Fibroblast of lung (primary cell): ENCODE results near the gene CTBP2. TPM values are rescaled to one million over a fixed set of nuclear protein-coding genes. Genes with fewer than 3 reads are reported as not detected.
A peak's percentile ranks its signal among the peaks of the same experiment; 100 is the strongest.

Experiments
- DNase-seq, 2 donors: peaks; one replicate each; pipeline versions ENCODE4 v3.0.0 to v3.0.0-alpha.2; 2010; ENCODE audit warnings: low read depth in 2 of 2
- H2AFZ ChIP-seq: 2 replicates; pipeline ENCODE4 v1.5.1; 2012; ENCODE audit warnings: low read length, control low read depth, inconsistent platforms
- H3K27ac ChIP-seq: 2 replicates; pipeline ENCODE4 v1.5.1; 2011; ENCODE audit warnings: low read length, control low read depth; ENCODE audit not compliant: insufficient read depth
- H3K27me3 ChIP-seq: 2 replicates; pipeline ENCODE4 v1.5.1; 2011; ENCODE audit warnings: mild to moderate bottlenecking, low read length; ENCODE audit not compliant: control insufficient read depth, insufficient read depth
- H3K36me3 ChIP-seq: 2 replicates; pipeline ENCODE4 v1.5.1; 2011; ENCODE audit warnings: low read length; ENCODE audit not compliant: control insufficient read depth, insufficient read depth
- H3K4me1 ChIP-seq: 2 replicates; pipeline ENCODE4 v1.5.1; 2011; ENCODE audit warnings: low read length; ENCODE audit not compliant: control insufficient read depth, insufficient read depth; ENCODE audit errors: extremely low read depth
- H3K4me2 ChIP-seq: 2 replicates; pipeline ENCODE4 v1.5.1; 2011; ENCODE audit warnings: low read length, control low read depth; ENCODE audit not compliant: insufficient read depth; ENCODE audit errors: extremely low read depth
- H3K4me3 ChIP-seq, 4 experiments: fragments of 200-600 bp in 1 of 4; sonication (generic) in 1 of 4; replicated peaks in 1 of 4; 2 replicates each; pipeline ENCODE4 v1.5.1; 2011 to 2016; ENCODE audit warnings: low read length in 4 of 4, low read depth in 3 of 4, mild to moderate bottlenecking in 3 of 4, control low read depth in 2 of 4, inconsistent platforms in 1 of 4, mixed read lengths in 1 of 4; ENCODE audit not compliant: insufficient read depth in 1 of 4; ENCODE audit errors: control extremely low read depth in 1 of 4
- H3K79me2 ChIP-seq: 2 replicates; pipeline ENCODE4 v1.5.1; 2012; ENCODE audit warnings: mild to moderate bottlenecking, low read length, inconsistent platforms; ENCODE audit not compliant: control insufficient read depth, insufficient read depth
- H3K9ac ChIP-seq: 2 replicates; pipeline ENCODE4 v1.5.1; 2011; ENCODE audit warnings: mild to moderate bottlenecking, low read length, control low read depth; ENCODE audit not compliant: insufficient read depth
- H3K9me3 ChIP-seq: 2 replicates; pipeline ENCODE4 v1.5.1; 2012; ENCODE audit warnings: low read depth, low read length; ENCODE audit not compliant: control insufficient read depth, insufficient read depth
- H4K20me1 ChIP-seq: 2 replicates; pipeline ENCODE4 v1.5.1; 2011; ENCODE audit warnings: low read length; ENCODE audit not compliant: control insufficient read depth, insufficient read depth; ENCODE audit errors: extremely low read depth
- EZH2 ChIP-seq: IDR thresholded peaks from 2 replicates; pipeline ENCODE4 v1.5.1; 2012; ENCODE audit warnings: low read length, control low read depth, mild to moderate bottlenecking; ENCODE audit errors: missing control alignments
- polyA plus RNA-seq, 2 donors: library from polyadenylated mRNA; depleted of rRNA in 1 of 2; stranded (reverse) in 1 of 2; unstranded in 1 of 2; fragments of >200 nt; gene quantifications; 2 replicates each; pipeline ENCODE4 v1.2.1, GENCODE V29; 2011 to 2012; ENCODE audit warnings: missing spikeins in 1 of 2
- total RNA-seq: library from RNA; depleted of rRNA; stranded (reverse); fragments of >200 nt; gene quantifications from 2 replicates; pipeline ENCODE4 v1.2.1, GENCODE V29; 2014
- TF ChIP-seq, protein P1 (sequence below), 2 donors: IDR thresholded peaks in 1 of 2; conservative IDR thresholded peaks in 1 of 2; 1 replicate in 1 of 2; 2 replicates in 1 of 2; pipeline ENCODE4 v1.5.1; 2011 to 2012; ENCODE audit warnings: low read length in 2 of 2, control low read depth in 1 of 2, inconsistent platforms in 1 of 2, low read depth in 1 of 2, mild to moderate bottlenecking in 1 of 2

CTBP2 gene
- total and polyA plus RNA-seq, 2 donors (not counting 1 experiment from before 2014, with no cell fraction given): 72.1 to 73.3 TPM

GRCh38 chr10:125115409-125115808 is 45.0 kb downstream of the CTBP2 start:
- no peaks in the 10 kb centered on the region for H3K9me3 ChIP-seq
- H3K27me3 ChIP-seq: no peaks in the 10 kb centered on the region
- H3K27ac ChIP-seq: no peak overlapping the region
- DNase-seq: no peak
- peaks cover 17% of the 10 kb centered on the region for H3K4me1 ChIP-seq
- TF ChIP-seq, protein P1, sequence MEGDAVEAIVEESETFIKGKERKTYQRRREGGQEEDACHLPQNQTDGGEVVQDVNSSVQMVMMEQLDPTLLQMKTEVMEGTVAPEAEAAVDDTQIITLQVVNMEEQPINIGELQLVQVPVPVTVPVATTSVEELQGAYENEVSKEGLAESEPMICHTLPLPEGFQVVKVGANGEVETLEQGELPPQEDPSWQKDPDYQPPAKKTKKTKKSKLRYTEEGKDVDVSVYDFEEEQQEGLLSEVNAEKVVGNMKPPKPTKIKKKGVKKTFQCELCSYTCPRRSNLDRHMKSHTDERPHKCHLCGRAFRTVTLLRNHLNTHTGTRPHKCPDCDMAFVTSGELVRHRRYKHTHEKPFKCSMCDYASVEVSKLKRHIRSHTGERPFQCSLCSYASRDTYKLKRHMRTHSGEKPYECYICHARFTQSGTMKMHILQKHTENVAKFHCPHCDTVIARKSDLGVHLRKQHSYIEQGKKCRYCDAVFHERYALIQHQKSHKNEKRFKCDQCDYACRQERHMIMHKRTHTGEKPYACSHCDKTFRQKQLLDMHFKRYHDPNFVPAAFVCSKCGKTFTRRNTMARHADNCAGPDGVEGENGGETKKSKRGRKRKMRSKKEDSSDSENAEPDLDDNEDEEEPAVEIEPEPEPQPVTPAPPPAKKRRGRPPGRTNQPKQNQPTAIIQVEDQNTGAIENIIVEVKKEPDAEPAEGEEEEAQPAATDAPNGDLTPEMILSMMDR (conservative IDR thresholded peaks at IDR 0.05 in 1 of 2, IDR thresholded peaks at IDR 0.05 in 1 of 2; ENCODE audit: low read depth in 1 of 2, low read length in 2 of 2): no peak
- TF ChIP-seq EZH2: no peak
- H3K36me3 ChIP-seq: peaks cover 2% of the 10 kb centered on the region
- H3K79me2 ChIP-seq: peaks cover 84% of the 10 kb centered on the region
- H3K4me3 ChIP-seq: no peak overlapping the region
- no peak overlapping the region for H3K4me2 ChIP-seq
- H2AFZ ChIP-seq: no peak overlapping the region
- H3K9ac ChIP-seq: no peak overlapping the region
- no peaks in the 10 kb centered on the region for H4K20me1 ChIP-seq

DNA sequence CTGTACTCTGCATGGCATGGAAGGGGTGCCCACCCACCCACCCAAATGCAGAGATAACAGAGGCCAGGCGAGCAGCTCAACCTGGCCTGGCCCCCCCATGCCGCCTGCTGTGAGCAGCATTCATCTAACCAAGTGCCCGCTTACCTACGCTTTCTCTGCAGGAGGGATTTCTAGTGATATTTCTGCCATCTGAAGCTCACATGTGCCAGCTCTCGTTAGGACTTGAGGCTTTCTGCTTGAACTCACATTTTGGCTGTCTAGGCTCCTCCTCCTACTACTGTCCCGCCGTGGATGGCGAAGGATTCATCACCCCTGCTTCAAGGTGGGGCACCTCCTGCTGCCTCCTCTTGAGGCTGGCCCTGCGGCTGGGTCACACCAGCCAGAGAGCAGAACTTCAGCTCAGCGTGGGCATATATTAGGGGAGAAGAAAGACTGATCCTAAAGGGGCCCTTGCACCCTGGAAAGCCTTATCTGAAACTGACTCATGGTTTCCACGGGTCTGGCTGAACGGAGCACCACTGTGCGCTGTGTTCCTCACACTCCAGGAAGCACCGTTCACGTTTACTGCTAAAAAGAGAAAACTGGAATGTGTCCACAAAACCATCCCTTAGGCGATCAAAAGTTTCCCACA is 45.5 kb downstream of the CTBP2 start:
- Histone ChIP-seq H3K4me3 (no peak overlapping the region), H3K36me3 (peaks cover 5% of the 10 kb centered on the region), H4K20me1 (no peaks in the 10 kb centered on the region), H3K4me2 (no peak overlapping the region), H2AFZ (no peak overlapping the region), H3K79me2 (peaks cover 86% of the 10 kb centered on the region), H3K4me1 (peaks cover 15% of the 10 kb centered on the region), H3K9me3 (no peaks in the 10 kb centered on the region), H3K9ac (no peak overlapping the region), H3K27ac (no peak overlapping the region), H3K27me3 (no peaks in the 10 kb centered on the region)
- TF ChIP-seq EZH2: no peak
- TF ChIP-seq, protein P1 (conservative IDR thresholded peaks at IDR 0.05 in 1 of 2, IDR thresholded peaks at IDR 0.05 in 1 of 2; ENCODE audit: low read depth in 1 of 2, low read length in 2 of 2): no peak
- DNase-seq: peak in 1 of 2 donors; percentile 50

- TF ChIP-seq, protein P1 (conservative IDR thresholded peaks at IDR 0.05 in 1 of 2, IDR thresholded peaks at IDR 0.05 in 1 of 2; ENCODE audit: low read depth in 1 of 2, low read length in 2 of 2): no peak
- no peak for TF ChIP-seq EZH2
- H3K79me2 ChIP-seq: peaks cover 86% of the 10 kb centered on the region
- no peak overlapping the region for H2AFZ ChIP-seq
- no peak overlapping the region for H3K4me3 ChIP-seq
- H3K9ac ChIP-seq: no peak overlapping the region
- peaks cover 6% of the 10 kb centered on the region for H3K36me3 ChIP-seq
- peak overlapping the region; percentile 41 for H3K4me2 ChIP-seq
- no peaks in the 10 kb centered on the region for H3K9me3 ChIP-seq
- H3K27me3 ChIP-seq: no peaks in the 10 kb centered on the region
- H3K4me1 ChIP-seq: peaks cover 10% of the 10 kb centered on the region
- H3K27ac ChIP-seq: peak overlapping the region; percentile 42
- DNase-seq: peak in 1 of 2 donors; percentile 82
- H4K20me1 ChIP-seq: no peaks in the 10 kb centered on the region
Observed at GRCh38 chr10:125113691-125114371, 46.5 kb downstream of the CTBP2 start.
